Measurements from ENCODE around the gene DDX1.
"Not testable (repeated sequence)": the region's sequence is repeated elsewhere in the genome, so short reads cannot be mapped to it uniquely, and the experiment has no call there.

Gene DDX1

DNA sequence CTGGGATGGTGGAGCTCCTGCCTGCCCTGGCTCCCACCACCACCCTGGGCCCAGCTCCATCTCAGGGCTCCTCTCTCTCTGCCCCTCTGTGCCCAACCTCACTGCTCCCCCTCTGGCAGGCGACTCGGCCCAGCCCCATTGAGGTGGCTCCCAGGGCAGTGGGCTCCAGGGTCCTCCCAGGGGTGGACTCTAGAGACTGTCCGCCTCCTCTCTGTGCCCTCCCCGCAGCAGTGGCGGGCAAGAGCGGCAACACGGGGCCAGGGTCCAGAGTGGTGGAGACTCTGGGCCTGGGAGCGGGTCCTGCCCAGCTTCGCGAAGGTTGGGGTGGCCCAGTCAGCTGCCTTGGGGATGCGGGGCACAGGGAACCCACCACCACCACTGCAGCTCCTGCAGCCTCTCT, 27.4 kb downstream of the DDX1 start:
- no peak for DNase-seq
- 96% methylated on average over 7 of the region's 11 CpGs for WGBS (ENCODE audit: insufficient coverage)
- CTCF ChIA-PET = interaction anchor here (1.3 kb wide), 2 partner anchors 15 to 18 kb away, joined by 4 to 5 read pairs; no protein-coding TSS in a partner anchor
- H3K27me3 ChIP-seq (replicated peaks in 2 of 5; ENCODE audit: control insufficient read depth in 4 of 5, insufficient read depth in 5 of 5, low read length in 4 of 5) = no peaks in the 10 kb centered on the region
- no peaks in the 10 kb centered on the region for H3K9me3 ChIP-seq (ENCODE audit: control extremely low read depth in 1 of 5, control insufficient read depth in 4 of 5, insufficient read depth in 2 of 5, low read depth in 1 of 5, low read length in 4 of 5)
- H3K36me3 ChIP-seq (ENCODE audit: control insufficient read depth in 4 of 4, insufficient read depth in 4 of 4, low read length in 3 of 4) = peaks cover 22 to 71% (median 47%) of the 10 kb centered on the region in 4 experiments
- no peak overlapping the region for H3K27ac ChIP-seq (ENCODE audit: insufficient read depth in 1 of 2, low read depth in 1 of 2, low read length in 2 of 2, poor library complexity in 1 of 2, severe bottlenecking in 2 of 2)
- POLR2A ChIA-PET = no interaction called here
- H3K4me1 ChIP-seq (ENCODE audit: control extremely low read depth in 1 of 4, control insufficient read depth in 4 of 4, insufficient read depth in 4 of 4, low read length in 3 of 4) = no peaks in the 10 kb centered on the region
- no peak overlapping the region for H3K4me3 ChIP-seq (ENCODE audit: control insufficient read depth in 1 of 7, extremely low read depth in 1 of 7, insufficient read depth in 4 of 7, low read depth in 2 of 7, low read length in 6 of 7)

GRCh38 chr2:15619510-15619909, 27.8 kb downstream of the DDX1 start:
- no peak for DNase-seq
- H3K4me1 ChIP-seq (ENCODE audit: control extremely low read depth in 1 of 4, control insufficient read depth in 4 of 4, insufficient read depth in 4 of 4, low read length in 3 of 4) = no peaks in the 10 kb centered on the region
- ChIA-PET CTCF (interaction anchor here (1.3 kb wide), 2 partner anchors 15 to 17 kb away, joined by 4 to 5 read pairs; no protein-coding TSS in a partner anchor), POLR2A (no interaction called here)
- WGBS (ENCODE audit: insufficient coverage) = no CpG with 5 or more reads among the region's 5 CpGs
- H3K36me3 ChIP-seq (ENCODE audit: control insufficient read depth in 4 of 4, insufficient read depth in 4 of 4, low read length in 3 of 4) = peaks cover 22 to 75% (median 50%) of the 10 kb centered on the region in 4 experiments
- no peak overlapping the region for H3K27ac ChIP-seq (ENCODE audit: insufficient read depth in 1 of 2, low read depth in 1 of 2, low read length in 2 of 2, poor library complexity in 1 of 2, severe bottlenecking in 2 of 2)
- no peaks in the 10 kb centered on the region for H3K27me3 ChIP-seq (replicated peaks in 2 of 5; ENCODE audit: control insufficient read depth in 4 of 5, insufficient read depth in 5 of 5, low read length in 4 of 5)
- H3K9me3 ChIP-seq (ENCODE audit: control extremely low read depth in 1 of 5, control insufficient read depth in 4 of 5, insufficient read depth in 2 of 5, low read depth in 1 of 5, low read length in 4 of 5) = peaks cover 0 to 2% (median 0%) of the 10 kb centered on the region in 5 experiments
- no peak overlapping the region for H3K4me3 ChIP-seq (ENCODE audit: control insufficient read depth in 1 of 7, extremely low read depth in 1 of 7, insufficient read depth in 4 of 7, low read depth in 2 of 7, low read length in 6 of 7)

DNA sequence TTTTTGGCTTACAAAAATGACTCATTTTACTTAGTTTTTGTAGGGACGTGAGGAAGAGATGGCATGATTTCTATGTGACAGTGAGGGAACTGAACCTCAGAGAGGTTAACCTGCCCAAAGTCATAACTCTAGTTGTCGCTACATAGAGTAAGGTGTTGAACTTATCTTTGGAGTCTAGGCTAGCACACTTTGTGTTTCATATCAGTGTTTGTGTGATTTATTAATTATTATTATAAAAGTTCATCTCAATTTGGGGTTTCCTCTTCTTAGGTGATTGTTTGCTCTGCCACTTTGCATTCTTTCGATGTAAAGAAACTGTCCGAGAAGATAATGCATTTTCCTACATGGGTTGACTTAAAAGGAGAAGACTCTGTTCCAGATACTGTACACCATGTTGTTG, 28.3 kb downstream of the DDX1 start:
- Histone ChIP-seq H3K4me3 (ENCODE audit: control insufficient read depth in 1 of 7, extremely low read depth in 1 of 7, insufficient read depth in 4 of 7, low read depth in 2 of 7, low read length in 6 of 7) (no peak overlapping the region), H3K4me1 (ENCODE audit: control extremely low read depth in 1 of 4, control insufficient read depth in 4 of 4, insufficient read depth in 4 of 4, low read length in 3 of 4) (no peaks in the 10 kb centered on the region), H3K9me3 (ENCODE audit: control extremely low read depth in 1 of 5, control insufficient read depth in 4 of 5, insufficient read depth in 2 of 5, low read depth in 1 of 5, low read length in 4 of 5) (peaks cover 0 to 2% (median 0%) of the 10 kb centered on the region in 5 experiments), H3K36me3 (ENCODE audit: control insufficient read depth in 4 of 4, insufficient read depth in 4 of 4, low read length in 3 of 4) (peaks cover 22 to 78% (median 52%) of the 10 kb centered on the region in 4 experiments), H3K27ac (ENCODE audit: insufficient read depth in 1 of 2, low read depth in 1 of 2, low read length in 2 of 2, poor library complexity in 1 of 2, severe bottlenecking in 2 of 2) (no peak overlapping the region), H3K27me3 (replicated peaks in 2 of 5; ENCODE audit: control insufficient read depth in 4 of 5, insufficient read depth in 5 of 5, low read length in 4 of 5) (no peaks in the 10 kb centered on the region)
- 100% methylated on average over 1 of the region's 4 CpGs for WGBS (ENCODE audit: insufficient coverage)
- ChIA-PET CTCF (interaction anchor here (1.3 kb wide), 2 partner anchors 14 to 17 kb away, joined by 4 to 5 read pairs; no protein-coding TSS in a partner anchor), POLR2A (no interaction called here)
- no peak for DNase-seq

GRCh38 chr2:15620340-15620739, 28.7 kb downstream of the DDX1 start:
- Histone ChIP-seq H3K9me3 (ENCODE audit: control extremely low read depth in 1 of 5, control insufficient read depth in 4 of 5, insufficient read depth in 2 of 5, low read depth in 1 of 5, low read length in 4 of 5) (peaks cover 0 to 2% (median 0%) of the 10 kb centered on the region in 5 experiments), H3K27me3 (replicated peaks in 2 of 5; ENCODE audit: control insufficient read depth in 4 of 5, insufficient read depth in 5 of 5, low read length in 4 of 5) (no peaks in the 10 kb centered on the region), H3K27ac (ENCODE audit: insufficient read depth in 1 of 2, low read depth in 1 of 2, low read length in 2 of 2, poor library complexity in 1 of 2, severe bottlenecking in 2 of 2) (no peak overlapping the region), H3K36me3 (ENCODE audit: control insufficient read depth in 4 of 4, insufficient read depth in 4 of 4, low read length in 3 of 4) (peaks cover 24 to 81% (median 53%) of the 10 kb centered on the region in 4 experiments), H3K4me1 (ENCODE audit: control extremely low read depth in 1 of 4, control insufficient read depth in 4 of 4, insufficient read depth in 4 of 4, low read length in 3 of 4) (no peaks in the 10 kb centered on the region), H3K4me3 (ENCODE audit: control insufficient read depth in 1 of 7, extremely low read depth in 1 of 7, insufficient read depth in 4 of 7, low read depth in 2 of 7, low read length in 6 of 7) (no peak overlapping the region)
- no CpG with 5 or more reads among the region's 2 CpGs for WGBS (ENCODE audit: insufficient coverage)
- ChIA-PET CTCF (no interaction called here), POLR2A (no interaction called here)
- DNase-seq = no peak

DNA sequence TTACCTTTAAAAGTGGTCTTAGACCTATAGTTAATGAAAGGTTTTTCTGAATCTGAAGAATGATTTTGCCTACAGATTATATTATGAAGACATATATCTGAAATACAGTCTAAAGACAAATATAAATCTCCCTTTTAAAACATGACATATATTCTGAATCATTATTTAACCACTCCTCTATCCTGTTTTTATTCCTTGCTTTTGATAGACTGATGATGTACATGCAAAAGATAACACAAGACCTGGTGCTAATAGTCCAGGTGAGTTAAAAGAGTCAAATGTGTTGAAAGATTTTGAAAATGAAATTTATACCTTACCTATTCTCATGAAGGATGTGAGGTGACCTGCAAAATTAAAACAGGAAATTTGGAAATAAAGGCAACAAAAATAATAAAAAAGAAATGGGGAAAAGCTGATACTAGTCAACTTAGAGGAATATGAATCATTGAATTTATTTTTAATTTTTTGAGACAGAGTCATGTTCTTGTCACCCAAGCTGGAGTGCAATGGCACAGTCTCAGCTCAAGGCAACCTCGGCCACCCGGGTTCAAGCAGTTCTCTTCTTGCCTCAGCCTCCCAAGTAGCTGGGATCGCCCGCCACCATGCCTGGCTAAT, 29.3 kb downstream of the DDX1 start:
- H3K4me3 ChIP-seq (ENCODE audit: control insufficient read depth in 1 of 7, extremely low read depth in 1 of 7, insufficient read depth in 4 of 7, low read depth in 2 of 7, low read length in 6 of 7) = no peak overlapping the region
- peaks cover 24 to 81% (median 53%) of the 10 kb centered on the region in 4 experiments for H3K36me3 ChIP-seq (ENCODE audit: control insufficient read depth in 4 of 4, insufficient read depth in 4 of 4, low read length in 3 of 4)
- no peak for DNase-seq
- CTCF ChIA-PET = no interaction called here
- no peaks in the 10 kb centered on the region for H3K27me3 ChIP-seq (replicated peaks in 2 of 5; ENCODE audit: control insufficient read depth in 4 of 5, insufficient read depth in 5 of 5, low read length in 4 of 5)
- peaks cover 0 to 2% (median 0%) of the 10 kb centered on the region in 5 experiments for H3K9me3 ChIP-seq (ENCODE audit: control extremely low read depth in 1 of 5, control insufficient read depth in 4 of 5, insufficient read depth in 2 of 5, low read depth in 1 of 5, low read length in 4 of 5)
- POLR2A ChIA-PET = no interaction called here
- WGBS (ENCODE audit: insufficient coverage) = no CpG with 5 or more reads among the region's 4 CpGs
- no peaks in the 10 kb centered on the region for H3K4me1 ChIP-seq (ENCODE audit: control extremely low read depth in 1 of 4, control insufficient read depth in 4 of 4, insufficient read depth in 4 of 4, low read length in 3 of 4)
- H3K27ac ChIP-seq (ENCODE audit: insufficient read depth in 1 of 2, low read depth in 1 of 2, low read length in 2 of 2, poor library complexity in 1 of 2, severe bottlenecking in 2 of 2) = no peak overlapping the region

GRCh38 chr2:15621472-15621870, 29.8 kb downstream of the DDX1 start:
- H3K9me3 ChIP-seq (ENCODE audit: control extremely low read depth in 1 of 5, control insufficient read depth in 4 of 5, insufficient read depth in 2 of 5, low read depth in 1 of 5, low read length in 4 of 5); H3K4me3 ChIP-seq (ENCODE audit: control insufficient read depth in 1 of 7, extremely low read depth in 1 of 7, insufficient read depth in 4 of 7, low read depth in 2 of 7, low read length in 6 of 7); POLR2A ChIA-PET; DNase-seq; CTCF ChIA-PET; H3K27ac ChIP-seq (ENCODE audit: insufficient read depth in 1 of 2, low read depth in 1 of 2, low read length in 2 of 2, poor library complexity in 1 of 2, severe bottlenecking in 2 of 2); H3K27me3 ChIP-seq (replicated peaks in 2 of 5; ENCODE audit: control insufficient read depth in 4 of 5, insufficient read depth in 5 of 5, low read length in 4 of 5); H3K4me1 ChIP-seq (ENCODE audit: control extremely low read depth in 1 of 4, control insufficient read depth in 4 of 4, insufficient read depth in 4 of 4, low read length in 3 of 4): not testable (repeated sequence)
- H3K36me3 ChIP-seq (ENCODE audit: control insufficient read depth in 4 of 4, insufficient read depth in 4 of 4, low read length in 3 of 4) = peaks cover 22 to 77% (median 51%) of the 10 kb centered on the region in 4 experiments
- WGBS (ENCODE audit: insufficient coverage) = 97% methylated on average over 5 of the region's 5 CpGs

DNA sequence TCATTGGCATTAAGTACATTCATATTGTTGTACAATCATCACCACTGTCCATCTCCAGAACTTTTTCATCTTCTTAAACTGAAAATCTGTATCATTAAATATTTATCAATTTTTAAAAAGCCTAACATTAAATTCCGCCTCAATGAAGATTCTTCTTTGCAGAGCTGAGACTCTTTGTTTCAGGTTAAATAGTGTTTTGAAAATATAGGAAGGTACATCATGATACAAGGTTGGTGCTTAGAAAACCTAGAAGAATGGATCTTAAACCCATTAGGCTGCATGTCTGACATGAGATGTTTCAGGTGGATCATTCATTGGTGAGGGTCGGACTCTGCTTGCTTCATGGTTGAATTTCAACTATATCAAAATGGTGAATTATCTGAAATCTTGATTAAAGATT, 30.5 kb downstream of the DDX1 start:
- DNase-seq = no peak
- Histone ChIP-seq H3K27me3 (replicated peaks in 2 of 5; ENCODE audit: control insufficient read depth in 4 of 5, insufficient read depth in 5 of 5, low read length in 4 of 5) (no peaks in the 10 kb centered on the region), H3K4me1 (ENCODE audit: control extremely low read depth in 1 of 4, control insufficient read depth in 4 of 4, insufficient read depth in 4 of 4, low read length in 3 of 4) (no peaks in the 10 kb centered on the region), H3K4me3 (ENCODE audit: control insufficient read depth in 1 of 7, extremely low read depth in 1 of 7, insufficient read depth in 4 of 7, low read depth in 2 of 7, low read length in 6 of 7) (no peak overlapping the region), H3K9me3 (ENCODE audit: control extremely low read depth in 1 of 5, control insufficient read depth in 4 of 5, insufficient read depth in 2 of 5, low read depth in 1 of 5, low read length in 4 of 5) (peaks cover 0 to 2% (median 0%) of the 10 kb centered on the region in 5 experiments), H3K27ac (ENCODE audit: insufficient read depth in 1 of 2, low read depth in 1 of 2, low read length in 2 of 2, poor library complexity in 1 of 2, severe bottlenecking in 2 of 2) (no peak overlapping the region), H3K36me3 (ENCODE audit: control insufficient read depth in 4 of 4, insufficient read depth in 4 of 4, low read length in 3 of 4) (peaks cover 22 to 79% (median 51%) of the 10 kb centered on the region in 4 experiments)
- 100% methylated on average over 1 of the region's 2 CpGs for WGBS (ENCODE audit: insufficient coverage)
- CTCF ChIA-PET = interaction anchor here (0.7 kb wide), 1 partner anchor 613 kb away, joined by 3 read pairs; no protein-coding TSS in a partner anchor
- POLR2A ChIA-PET = no interaction called here
